GM12892 (cell line): ENCODE results near the gene SPATA16.

Experiments used
- POLR2A ChIP-seq: IDR thresholded peaks from 2 replicates; pipeline ENCODE4 v1.6.1; 2011; ENCODE audit warnings: low read depth, low read length, control low read depth
- POLR2AphosphoS5 ChIP-seq: IDR thresholded peaks from 2 replicates; pipeline ENCODE4 v1.6.1; 2011; ENCODE audit warnings: low read depth, low read length, control low read depth

DNA sequence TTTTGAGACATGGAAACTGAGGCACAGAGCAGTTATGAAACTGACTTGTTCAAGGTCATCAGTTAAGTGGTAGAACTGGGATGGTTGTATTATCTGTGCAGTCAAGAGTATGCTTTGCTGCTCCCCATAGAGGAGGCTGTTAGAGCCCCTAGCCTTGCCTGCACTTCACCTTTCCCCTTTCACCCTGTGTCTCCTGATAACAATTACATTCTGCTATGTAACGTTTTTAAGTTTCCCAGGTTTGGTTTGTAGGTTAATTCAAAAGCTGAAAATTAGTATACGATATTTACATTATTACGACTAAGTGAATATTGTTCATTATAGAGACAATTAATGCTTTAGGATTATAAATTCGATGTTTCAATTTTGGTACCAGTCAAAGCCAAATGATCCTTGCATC, 300.6 kb downstream of the SPATA16 start:
- no peak for TF ChIP-seq POLR2A
- no peak for TF ChIP-seq POLR2AphosphoS5
